HFF-Myc (cell line): ENCODE results near the gene B3GLCT.

Source experiments
- DNase-seq: peaks from one replicate; pipeline ENCODE4 v3.0.0-alpha.2; 2011; ENCODE audit warnings: low read depth; ENCODE audit errors: extremely low read depth
- H3K4me3 ChIP-seq: replicated peaks from 2 replicates; pipeline ENCODE4 v1.5.1; 2011; ENCODE audit warnings: low read depth, mild to moderate bottlenecking, control low read depth, low read length
- CTCF ChIP-seq: IDR thresholded peaks from 2 replicates; pipeline ENCODE4 v1.5.1; 2012; ENCODE audit warnings: mild to moderate bottlenecking, low read depth, low read length, control low read depth; ENCODE audit errors: missing control alignments

The B3GLCT gene

GRCh38 chr13:31301119-31301518 lies 101.3 kb downstream of the B3GLCT start:
- no peak for TF ChIP-seq CTCF
- no peak overlapping the region for H3K4me3 ChIP-seq
- no peak for DNase-seq

- no peak for DNase-seq
- TF ChIP-seq CTCF = no peak
- no peak overlapping the region for H3K4me3 ChIP-seq
These were observed 110.6 kb downstream of the B3GLCT start for GRCh38 chr13:31310356-31310755.

GRCh38 chr13:31310786-31311185 lies 111.0 kb downstream of the B3GLCT start:
- TF ChIP-seq CTCF = no peak

GRCh38 chr13:31311921-31312320 lies 112.1 kb downstream of the B3GLCT start:
- no peak for DNase-seq
- no peak for TF ChIP-seq CTCF
- no peak overlapping the region for H3K4me3 ChIP-seq

More at GRCh38 chr13:31310786-31311185, 111.0 kb downstream of the B3GLCT start:
- DNase-seq = no peak
- H3K4me3 ChIP-seq = no peak overlapping the region

GRCh38 chr13:31314961-31315360 lies 115.2 kb downstream of the B3GLCT start:
- no peak overlapping the region for H3K4me3 ChIP-seq
- no peak for TF ChIP-seq CTCF
- DNase-seq = no peak

GRCh38 chr13:31320946-31321345 lies 121.2 kb downstream of the B3GLCT start:
- DNase-seq = no peak
- no peak overlapping the region for H3K4me3 ChIP-seq

More at GRCh38 chr13:31320946-31321345, 121.2 kb downstream of the B3GLCT start:
- no peak for TF ChIP-seq CTCF
